Prostate gland (tissue), 2 donors: Measurements from ENCODE around the gene PRB3.

Experiments used
- POLR2A ChIP-seq: fragments of 450-650 bp; IDR thresholded peaks from one replicate; pipeline ENCODE4 v1.6.1; 2016; ENCODE audit warnings: antibody characterized with exemption, mild to moderate bottlenecking
- TF ChIP-seq, protein P1 (sequence below), 4 experiments: fragments of 200-600 bp in 2 of 4; fragments of 450-650 bp in 2 of 4; sonication (generic) in 2 of 4; IDR thresholded peaks; 1 replicate in 3 of 4; 2 replicates in 1 of 4; pipeline ENCODE4 v1.5.1; 2016 to 2019; ENCODE audit warnings: antibody characterized with exemption in 4 of 4, mild to moderate bottlenecking in 2 of 4, moderate library complexity in 2 of 4

DNA sequence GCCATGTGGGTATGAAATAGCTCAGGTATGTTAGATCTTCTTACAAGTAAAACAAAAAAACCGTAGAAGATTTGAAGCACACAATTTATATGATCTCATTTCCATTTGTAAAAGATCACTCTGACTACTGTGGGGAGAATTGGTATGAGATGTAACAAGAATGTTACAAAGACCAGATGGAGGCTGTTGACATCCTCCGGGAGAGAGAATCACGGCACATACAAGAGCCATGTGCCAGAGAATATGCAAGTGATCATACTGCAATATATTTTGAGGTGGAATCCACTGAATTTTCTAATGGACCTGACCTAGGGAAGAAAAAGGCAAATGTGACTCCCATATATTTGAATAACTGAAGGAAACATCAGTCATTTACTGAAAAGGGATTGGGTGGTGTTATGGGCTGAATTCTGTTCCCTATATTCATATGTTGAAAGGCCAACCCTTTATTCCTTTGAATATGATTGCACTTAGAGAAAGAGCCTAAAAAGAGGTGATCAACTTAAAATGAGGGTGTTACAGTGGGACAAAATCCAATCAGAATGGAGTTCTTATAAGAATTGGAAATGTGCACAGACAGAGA, 29.1 kb downstream of the PRB3 start:
- TF ChIP-seq, protein P1, sequence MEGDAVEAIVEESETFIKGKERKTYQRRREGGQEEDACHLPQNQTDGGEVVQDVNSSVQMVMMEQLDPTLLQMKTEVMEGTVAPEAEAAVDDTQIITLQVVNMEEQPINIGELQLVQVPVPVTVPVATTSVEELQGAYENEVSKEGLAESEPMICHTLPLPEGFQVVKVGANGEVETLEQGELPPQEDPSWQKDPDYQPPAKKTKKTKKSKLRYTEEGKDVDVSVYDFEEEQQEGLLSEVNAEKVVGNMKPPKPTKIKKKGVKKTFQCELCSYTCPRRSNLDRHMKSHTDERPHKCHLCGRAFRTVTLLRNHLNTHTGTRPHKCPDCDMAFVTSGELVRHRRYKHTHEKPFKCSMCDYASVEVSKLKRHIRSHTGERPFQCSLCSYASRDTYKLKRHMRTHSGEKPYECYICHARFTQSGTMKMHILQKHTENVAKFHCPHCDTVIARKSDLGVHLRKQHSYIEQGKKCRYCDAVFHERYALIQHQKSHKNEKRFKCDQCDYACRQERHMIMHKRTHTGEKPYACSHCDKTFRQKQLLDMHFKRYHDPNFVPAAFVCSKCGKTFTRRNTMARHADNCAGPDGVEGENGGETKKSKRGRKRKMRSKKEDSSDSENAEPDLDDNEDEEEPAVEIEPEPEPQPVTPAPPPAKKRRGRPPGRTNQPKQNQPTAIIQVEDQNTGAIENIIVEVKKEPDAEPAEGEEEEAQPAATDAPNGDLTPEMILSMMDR (IDR thresholded peaks at IDR 0.05), result no peak
- no peak for TF ChIP-seq POLR2A
